ENCODE measurements around the gene ACAP3.
"Not testable (repeated sequence)": the region's sequence is repeated elsewhere in the genome, so short reads cannot be mapped to it uniquely, and the experiment has no call there.

The ACAP3 gene

DNA sequence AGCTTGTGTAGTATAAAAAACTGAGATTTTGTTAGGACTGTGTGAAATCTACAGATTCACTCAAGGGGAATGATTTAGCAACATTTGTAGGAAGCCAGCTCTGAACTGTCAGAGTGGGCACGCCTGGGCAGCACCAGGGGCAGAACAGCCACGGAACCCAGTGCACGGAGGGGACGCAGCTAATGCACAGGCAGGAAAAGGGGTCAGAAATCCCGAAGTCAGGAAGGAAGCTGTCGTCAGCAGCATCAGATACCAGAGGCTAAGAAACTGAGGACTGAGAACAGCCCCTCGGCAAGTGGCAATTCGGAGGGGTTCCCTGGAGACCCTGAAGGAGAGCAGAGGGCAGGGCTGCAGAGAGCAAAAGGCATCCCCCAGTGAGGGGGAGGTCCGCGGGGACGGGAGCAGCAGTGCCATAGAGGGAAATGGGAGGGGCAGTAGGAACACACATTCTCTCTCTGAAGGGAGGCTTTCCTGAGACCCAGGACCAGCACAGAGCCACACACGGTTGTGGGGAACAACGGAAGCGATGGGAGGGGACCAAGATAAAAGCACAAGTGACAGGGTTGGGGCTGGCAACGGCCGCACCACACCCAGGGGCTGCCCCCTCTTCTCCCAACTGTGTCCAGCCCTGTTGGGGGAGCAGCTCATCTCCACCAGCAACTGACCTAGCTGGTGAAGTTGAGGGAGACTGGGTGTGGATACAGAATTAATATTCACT lies 46.7 kb downstream of the ACAP3 start:
- DNase-seq, result no peak

DNA sequence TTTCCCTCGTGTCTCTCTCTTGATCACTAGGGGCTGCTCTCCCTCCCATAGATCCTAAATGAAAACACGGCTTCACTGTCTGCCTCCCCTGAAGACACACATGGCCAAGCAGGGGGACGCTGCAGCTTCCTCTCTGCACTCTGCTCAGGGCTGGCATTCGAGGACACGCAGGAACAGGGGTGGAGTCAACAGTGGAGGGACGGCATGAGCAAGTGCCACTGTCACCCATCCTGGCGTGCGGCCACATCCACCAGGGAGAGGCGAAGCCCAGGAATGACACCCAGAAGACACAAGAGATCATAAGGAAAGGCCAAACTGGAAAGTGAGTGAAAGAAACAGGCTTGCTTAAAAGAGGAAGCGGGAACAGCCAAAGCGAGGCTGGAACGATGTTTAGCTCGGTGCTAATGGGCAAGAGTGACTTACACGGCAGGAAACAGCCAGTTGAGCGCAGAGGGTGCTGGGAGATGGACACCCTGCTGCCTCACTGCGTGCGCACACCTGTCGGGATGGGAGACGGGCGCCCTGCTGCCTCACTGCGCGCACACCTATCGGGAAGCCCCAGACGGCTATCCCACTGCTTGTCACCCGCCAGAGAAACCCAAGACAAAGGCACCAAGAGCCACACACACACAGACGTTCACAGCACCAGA lies 47.7 kb downstream of the ACAP3 start:
- DNase-seq, result no peak

DNA sequence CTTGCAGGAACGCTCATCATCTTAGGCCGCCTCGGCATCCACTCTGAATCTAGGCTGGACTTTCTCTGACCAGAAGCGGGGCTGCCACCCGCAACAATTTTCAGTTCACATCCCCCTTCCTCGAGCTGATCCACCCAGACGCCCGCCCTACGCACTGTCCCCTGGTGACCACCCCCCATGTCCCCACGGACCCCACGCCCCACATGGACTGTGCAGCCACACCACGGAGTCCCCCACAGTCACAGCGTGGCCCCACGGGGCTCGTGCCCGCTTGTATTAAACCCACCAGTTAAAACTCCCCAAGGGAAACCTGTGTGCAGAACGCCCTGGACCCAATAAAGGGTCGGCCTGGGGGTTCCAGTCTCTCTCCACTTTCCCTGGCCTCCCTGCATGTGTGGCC lies 48.2 kb downstream of the ACAP3 start:
- DNase-seq, result no peak

DNA sequence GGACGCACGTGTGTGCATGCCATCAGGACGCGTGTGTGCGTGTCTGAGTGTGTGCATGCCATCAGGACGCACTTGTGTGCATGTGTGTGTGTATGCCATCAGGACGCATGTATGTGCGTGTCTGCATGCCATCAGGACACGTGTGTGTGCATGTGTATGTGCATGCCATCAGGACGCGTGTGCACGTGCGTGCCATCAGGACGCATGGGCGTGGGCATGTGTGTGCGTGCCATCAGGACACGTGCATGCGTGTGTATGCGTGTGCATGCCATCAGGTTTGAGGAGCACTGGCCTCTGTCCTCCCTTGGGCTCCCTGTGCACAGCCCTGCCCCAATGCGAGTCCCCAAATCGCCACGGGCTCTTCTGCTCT lies 48.6 kb downstream of the ACAP3 start:
- DNase-seq, result no peak

DNA sequence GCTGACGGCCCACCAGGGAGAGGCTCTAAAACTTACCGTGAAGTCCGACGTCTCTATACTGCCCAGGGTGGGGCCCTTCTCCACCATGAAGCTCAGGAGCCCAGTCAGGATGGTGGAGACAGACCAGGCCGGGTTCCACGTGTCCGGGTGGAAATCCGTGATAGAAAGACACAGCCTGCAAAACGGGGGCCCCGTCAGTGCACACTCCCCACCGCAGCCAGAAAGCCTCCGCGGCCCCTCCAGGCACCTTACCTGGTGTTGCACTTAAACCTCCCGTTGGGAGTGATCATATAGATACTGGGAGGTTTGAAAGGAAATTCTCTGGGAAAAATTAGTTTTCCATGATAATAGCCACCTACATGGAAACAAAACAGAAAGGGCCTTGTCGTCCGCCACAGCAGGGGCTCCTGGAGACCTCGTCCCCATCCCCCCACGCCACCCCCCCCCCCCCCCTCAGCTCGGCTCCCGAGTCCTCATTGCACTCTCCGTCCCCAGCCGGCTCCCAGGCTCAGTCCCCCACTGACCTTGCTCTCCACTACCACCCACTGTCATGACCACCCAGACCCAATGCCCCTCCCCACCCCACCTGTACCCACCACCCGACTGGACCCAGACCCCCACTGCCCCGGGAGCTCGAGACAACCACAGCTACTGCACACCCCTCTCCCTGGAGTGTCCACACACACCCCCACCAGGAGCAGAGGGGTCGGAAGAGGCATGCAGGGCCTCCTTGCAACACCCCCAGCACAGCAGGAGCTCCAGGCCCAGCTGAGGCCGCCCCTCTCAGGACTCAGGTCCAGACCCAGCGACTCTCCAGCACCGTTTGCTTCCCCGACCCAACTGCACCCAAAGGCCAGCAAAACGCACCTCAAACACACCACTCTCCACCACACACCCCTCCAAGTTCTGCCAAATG lies 50.5 kb downstream of the ACAP3 start:
- no peak for DNase-seq

DNA sequence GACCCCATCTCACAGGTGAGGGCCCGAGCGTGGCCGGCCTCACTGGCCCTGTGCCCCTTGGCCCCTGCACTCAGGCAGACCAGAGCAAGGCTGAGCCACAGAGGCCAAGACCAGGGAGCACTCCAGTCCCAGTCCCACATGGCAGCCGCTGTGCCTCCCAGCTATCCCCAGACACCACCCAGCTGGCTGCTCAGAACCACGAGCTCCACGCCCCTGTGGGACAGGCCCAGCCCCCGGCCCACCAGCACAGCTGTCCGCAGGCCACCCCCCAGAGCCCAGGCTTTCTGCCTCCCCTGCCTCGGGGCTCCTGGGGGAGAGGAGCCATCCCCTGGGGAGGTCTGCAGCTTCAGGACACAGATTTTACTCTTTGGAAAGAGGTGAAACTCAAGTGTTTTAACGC lies 52.1 kb downstream of the ACAP3 start:
- no peak for DNase-seq

DNA sequence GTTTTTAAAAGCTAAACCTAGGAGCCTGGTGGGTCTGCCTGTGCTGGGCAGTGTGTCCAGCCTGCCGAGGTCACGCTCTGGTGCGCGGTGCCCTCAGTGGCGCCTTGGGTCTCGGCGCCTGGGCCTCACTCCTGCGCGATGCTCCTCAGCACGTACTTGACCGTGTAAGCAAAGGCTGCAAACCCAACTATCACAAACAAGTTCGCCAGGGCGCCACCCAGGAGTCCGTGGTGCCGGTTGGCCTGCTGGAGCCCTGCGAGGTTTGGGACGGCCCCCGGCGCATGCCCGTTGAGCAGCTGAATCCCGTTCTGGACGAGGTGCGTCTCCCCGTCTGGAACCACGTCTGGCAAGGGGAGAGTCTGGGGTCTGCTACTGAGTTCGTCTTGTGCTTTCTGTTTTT lies 52.7 kb downstream of the ACAP3 start:
- no peak for DNase-seq

DNA sequence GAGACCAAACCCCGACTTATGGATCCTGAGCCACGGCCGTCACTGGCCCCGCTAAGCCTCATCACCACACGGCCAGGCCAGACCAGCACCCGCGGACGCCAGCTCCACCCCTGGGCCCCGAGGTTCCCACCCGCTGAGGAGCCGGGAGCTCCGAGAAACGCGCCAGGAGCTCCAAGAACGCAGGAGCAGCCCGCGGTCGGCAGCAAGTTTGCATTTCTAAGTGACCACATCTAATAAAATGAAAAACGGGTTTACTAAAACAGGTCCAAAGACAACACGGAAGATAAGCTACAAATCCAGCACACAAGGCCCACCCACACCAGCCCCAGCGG lies 53.1 kb downstream of the ACAP3 start:
- no peak for DNase-seq

DNA sequence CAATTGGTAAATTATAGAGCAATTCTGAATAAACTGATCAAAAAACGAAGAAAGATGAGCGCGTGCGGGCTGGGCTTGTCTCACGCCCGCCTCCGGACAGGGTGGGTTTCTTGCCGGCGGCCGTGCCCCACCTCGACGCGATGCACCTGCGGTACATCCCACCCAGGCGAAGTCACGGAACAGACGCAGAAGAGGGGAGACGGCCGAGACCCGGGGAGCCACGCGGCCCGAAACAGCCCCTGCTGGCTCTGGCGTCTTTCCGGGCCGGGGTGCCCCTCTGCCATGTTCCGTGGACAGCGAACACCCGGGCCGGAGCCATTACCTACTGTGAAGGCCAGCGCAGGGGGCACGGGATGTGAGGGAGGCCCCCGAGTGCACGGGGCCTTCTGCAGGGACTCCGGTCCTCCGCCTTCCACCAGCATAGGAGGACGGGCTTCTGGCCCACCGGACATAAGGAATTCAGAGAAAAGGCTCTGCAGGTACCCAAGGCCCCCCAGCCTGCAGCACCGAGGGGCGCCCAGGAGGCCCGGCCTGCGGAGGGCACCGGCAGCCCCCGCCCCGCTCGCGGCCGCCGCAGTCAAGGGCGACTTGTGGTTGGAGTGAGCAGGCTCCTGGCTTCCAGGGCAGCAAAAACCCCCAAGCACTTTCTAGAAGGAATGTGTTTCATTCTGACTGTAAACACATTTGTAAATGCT lies 53.6 kb downstream of the ACAP3 start:
- no peak for DNase-seq

DNA sequence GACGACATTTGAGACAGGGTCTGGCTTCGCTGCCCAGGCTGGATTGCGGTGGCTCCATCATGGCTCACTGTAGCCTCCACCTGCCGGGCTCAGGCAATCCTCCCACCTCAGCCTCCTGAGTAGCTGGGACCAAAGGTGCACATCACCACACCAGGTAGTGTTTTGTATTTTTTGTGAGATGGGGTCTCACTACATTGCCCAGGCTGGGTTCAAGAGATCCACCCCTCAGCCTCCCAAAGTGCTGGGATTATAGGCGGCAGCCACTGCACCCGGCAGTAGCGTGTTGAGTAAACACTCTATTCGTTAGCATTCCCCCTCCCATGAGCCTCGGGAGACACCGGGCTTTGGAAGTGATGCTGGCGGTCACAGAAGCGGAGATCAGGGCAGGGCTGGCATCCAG lies 54.4 kb downstream of the ACAP3 start:
- no peak for DNase-seq

DNA sequence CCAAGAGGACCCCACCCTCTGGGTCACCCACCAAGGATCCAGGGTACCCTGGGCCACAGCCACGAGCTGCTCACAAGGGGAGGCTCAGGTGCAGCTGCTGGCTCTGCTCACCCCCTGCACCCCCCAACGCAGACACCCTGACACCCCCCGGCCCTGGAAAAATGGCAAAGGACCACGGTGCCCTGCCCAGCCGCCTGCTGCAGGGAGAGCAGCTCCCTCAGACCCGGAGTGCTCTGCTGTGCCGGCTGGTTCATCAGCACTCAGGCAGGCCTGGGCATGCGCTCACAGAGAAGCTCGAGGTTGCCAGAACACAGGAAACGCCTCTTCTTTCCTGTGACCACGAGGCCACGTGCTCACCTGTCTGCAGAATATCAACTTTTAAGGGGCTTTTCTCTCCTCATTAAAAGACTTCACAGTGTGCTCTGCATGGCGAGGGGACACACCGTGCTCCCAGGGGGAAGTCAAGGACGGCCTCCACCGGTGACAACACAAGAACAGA lies 56.9 kb downstream of the ACAP3 start:
- DNase-seq, result no peak

DNA sequence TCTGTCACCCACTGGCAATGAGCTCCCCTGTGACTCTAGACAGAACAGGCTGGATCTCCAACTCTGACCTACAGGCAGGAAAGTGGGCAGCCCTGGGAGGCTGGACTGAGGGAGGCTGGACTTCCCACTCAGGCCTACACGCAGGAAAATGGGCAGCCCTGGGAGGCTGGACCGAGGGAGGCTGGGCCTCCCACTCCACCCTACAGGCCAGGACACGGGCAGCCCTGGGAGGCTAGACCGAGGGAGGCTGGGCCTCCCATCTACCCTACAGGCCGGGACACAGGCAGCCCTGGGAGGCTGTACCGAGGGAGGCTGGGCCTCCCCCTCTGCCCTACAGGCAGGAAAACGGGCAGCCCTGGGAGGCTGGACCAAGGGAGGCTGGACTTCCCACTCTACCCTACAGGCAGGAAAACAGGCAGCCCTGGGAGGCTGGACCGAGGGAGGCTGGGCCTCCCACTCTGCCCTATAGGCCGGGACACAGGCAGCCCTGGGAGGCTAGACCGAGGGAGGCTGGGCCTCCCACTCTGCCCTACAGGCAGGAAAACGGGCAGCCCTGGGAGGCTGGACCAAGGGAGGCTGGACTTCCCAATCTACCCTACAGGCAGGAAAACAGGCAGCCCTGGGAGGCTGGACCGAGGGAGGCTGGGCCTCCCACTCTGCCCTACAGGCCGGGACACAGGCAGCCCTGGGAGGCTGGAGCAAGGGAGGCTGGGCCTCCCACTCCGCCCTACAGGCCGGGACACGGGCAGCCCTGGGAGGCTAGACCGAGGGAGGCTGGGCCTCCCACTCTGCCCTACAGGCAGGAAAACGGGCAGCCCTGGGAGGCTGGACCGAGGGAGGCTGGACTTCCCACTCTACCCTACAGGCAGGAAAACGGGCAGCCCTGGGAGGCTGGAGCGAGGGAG lies 59.5 kb downstream of the ACAP3 start:
- not testable (repeated sequence) for DNase-seq

DNA sequence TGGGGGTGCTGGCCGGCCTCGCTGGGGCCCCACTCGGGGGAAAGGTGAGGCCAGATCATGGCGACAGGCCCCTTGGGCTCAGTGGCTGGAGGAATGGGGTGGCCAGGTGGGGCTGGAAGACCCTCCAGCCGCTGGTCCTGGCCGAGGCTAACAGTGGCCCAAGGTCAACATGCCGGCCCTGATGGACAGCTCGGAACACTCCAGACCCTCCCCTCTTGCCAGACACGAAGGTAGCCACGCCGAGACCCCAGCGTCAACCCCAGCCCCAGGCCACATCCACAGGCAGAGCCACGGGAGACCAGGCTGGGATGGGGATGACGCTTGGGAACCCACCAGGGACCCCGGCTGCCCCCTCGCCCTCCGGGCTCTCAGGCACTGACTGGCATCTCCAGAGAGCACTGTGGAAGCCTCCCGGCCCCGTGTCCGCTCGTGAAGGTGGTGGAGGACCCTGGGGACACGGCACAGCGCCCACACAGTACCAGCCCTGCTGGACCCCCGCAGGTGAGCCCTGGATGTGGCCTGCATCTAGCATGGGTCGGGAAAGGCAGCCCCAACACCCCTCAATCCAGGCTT lies 60.3 kb downstream of the ACAP3 start:
- no peak for DNase-seq

DNA sequence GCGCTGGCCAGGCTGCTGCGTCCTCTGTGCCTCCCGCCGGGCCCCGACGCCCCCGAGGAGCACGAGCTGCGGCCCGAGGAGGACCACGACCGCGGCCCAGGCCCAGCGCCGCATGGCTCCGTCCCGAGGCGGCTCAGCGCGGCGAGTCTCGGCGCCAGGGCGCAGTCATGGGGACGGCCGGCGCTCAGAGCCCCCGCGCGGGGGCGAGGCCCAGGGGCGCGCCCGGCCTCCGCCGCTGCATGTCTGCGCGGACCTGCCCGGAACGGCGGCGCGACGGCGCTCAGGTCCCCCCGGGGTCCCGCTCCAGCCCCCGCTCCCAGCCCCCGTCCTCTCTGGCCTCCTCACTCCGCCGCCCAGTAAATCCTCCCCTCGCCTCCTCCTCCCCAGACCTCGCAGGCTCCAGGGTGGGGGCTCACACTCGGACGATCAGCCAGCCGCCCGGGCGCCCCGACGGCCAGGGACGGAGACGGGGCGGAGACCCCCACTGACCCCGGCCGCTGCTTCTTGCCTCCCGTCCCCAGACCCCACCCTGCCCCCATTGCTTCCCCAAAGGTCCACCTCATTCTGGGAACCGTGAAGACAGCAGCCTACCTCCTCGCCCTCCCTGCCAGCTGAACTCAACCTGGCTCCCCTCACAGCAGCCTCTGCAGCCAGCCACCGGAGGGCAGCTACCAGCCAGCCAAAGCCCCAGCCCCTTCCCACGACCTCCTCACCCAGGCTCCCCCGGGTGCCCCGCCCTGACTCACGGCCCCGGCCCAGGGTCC lies 61.0 kb downstream of the ACAP3 start, which contains the start of gene C1QTNF12:
Gene C1QTNF12, minus strand, starts transcription at position 146 of the 764 bp plus-strand sequence. Its CDS starts 32 bp downstream, at position 114.
- DNase-seq, result no peak

DNA sequence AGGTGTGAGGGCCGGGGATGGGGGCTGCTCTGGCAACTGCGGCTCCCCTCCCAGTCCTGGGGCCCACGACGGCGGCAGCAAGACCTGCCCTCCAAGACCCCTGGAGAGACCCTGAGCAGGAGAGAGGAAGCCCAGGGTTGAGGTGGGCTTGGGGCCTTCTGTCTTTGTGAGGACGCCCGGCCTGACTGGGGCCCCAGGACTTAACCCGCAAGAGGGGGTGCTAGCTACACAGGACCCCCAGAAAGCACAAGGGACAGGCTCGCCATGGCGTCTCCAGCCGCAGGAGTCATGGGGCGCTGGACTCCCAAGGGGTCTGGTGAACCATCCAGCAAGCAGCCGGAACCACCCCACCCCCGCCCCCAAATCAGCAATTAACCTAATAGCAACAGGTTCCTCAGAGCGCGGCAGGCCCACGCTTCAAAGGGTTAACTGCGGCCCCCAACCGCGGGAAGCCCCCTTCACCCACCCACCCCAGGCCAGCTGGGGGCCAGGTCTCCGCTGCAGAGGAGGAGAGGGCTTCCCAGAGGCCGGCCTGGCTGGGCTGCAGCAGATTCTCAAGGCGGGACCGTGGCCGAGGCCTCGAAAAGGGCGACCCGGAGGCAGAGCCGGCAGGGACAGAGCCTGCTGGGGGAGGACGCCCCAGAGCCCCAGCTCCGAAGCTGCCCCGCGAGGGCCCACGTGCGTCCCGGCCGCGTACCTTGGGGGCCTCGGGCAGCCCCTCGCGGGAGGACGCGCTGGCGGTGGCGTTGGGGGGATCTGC lies 61.7 kb downstream of the ACAP3 start:
- DNase-seq, result no peak

DNA sequence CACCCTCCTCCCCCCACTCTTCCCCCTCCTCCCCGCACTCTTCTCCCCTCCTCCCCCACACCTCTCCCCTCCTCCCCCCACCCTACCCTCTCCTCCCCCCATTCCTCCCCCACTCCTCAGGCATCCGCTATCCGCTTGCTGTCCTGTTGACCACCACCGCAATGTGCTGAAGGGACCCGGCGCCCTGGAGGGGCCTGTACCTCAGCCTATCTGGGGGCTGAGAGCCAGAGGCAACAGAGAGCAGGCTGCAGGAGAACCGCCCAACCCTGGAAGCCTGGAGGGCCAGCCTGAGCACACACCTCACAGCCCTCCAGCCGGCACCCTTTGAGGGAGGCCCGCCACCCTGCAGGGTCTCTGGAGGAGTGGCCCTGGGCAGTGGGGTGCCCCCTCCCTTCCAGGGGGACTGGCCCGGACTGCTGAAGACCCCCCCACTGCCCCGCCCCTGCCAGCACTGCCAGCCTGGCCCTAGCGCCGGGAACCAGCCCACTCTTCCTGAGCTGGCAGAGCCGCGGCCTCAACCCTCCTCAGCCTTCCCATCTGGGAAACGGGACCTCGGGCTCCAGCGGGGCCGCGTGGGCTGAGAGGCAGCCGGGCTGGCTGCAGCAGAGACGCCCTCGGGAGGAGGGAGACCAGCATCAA lies 62.4 kb downstream of the ACAP3 start:
- no peak for DNase-seq

DNA sequence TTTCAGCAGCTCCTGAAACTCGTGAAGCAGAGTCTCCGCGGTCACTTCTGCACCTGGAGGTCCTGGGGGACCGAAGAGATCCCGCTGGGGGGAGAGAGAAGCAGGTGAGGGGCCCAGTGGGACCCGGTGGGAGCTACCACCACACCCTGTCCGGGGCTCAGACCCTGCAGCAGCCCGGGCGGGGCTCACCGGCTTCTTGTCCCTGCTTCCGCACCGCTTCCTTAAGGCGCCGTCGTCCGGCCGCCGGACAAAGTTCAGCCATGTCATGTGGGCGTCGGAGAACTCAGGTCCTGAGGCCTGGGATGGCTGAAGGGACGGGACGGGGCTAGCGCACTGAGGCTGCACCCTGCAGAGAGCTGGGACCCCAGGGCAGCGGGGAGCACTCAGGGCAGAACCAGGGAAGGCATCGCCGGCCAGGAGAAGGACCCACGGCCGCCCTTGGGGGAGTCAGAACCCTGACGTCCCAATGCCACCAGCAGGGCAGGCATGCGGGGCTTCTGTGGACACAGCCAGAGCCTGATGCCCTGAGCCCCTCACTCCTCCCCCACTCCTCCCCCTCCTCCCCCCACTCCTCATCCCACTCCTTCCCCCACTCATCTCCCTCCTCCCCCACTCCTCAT lies 63.4 kb downstream of the ACAP3 start:
- DNase-seq, result no peak

DNA sequence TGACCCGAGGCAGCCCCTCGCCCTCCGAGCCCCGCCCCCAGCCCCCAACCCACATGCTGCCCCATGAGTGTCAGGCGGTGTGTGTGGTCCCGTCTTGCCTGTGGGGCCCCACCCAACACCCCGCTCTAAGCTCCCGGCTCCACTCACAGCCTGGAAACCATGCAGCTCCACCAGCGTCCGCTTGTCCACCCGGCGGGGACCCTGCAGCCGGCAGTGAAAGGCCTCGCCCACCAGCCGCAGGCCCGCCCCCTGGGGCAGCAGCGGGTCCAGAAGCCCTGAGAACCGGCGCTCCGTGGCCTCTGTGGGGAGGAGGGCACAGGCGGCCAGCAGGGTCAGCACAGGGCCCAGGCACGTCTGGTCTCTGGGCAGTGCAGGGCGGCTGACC lies 63.9 kb downstream of the ACAP3 start:
- no peak for DNase-seq

DNA sequence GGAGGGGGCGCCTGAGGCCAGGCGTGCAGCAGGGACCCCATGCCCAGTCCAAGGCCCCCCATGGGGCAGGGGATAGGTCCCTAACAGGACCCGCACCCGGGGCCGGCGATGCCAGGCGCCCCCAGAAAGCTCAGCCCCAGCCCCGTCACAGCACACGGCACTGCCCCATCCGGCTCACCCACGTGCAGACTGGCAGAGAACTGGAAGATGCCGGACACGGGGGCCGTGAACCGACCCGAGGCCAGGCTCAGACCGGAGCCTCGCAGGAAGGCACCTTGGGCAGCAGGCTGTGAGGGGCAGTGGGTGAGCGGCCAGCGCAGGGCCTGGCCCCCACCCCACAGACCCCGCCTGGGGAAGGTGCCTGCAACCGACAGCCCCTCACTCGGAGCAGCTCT lies 64.5 kb downstream of the ACAP3 start:
- no peak for DNase-seq
